PC-9 (cell line): Measurements from ENCODE around the gene GPC1.

ENCODE experiments used
- EZH2 ChIP-seq: fragments of 200-600 bp; sonication (generic); IDR thresholded peaks from 2 replicates; pipeline ENCODE4 v1.8.0; 2017; ENCODE audit warnings: antibody characterized with exemption, low read depth
- TF ChIP-seq, protein P1 (sequence below): fragments of 200-600 bp; sonication (generic); conservative IDR thresholded peaks from 2 replicates; pipeline ENCODE4 v1.6.1; 2017; ENCODE audit warnings: mixed run types, antibody characterized with exemption, mild to moderate bottlenecking, moderate library complexity

DNA sequence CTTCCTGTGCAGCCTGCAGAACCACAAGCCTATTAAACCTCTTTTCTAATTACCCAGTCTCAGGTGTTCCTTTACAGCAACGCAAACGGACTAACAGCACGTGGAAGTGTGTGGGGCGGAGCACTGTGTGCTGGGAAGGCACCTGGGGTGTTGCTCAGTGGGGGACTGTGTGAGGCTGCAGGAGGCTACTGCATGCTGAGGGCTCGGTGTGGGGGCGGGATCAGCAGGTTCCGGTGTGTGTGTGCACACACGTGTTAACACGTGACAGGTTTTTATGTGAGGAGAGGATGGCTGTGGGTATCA, 63.4 kb downstream of the GPC1 start:
- TF ChIP-seq, protein P1, sequence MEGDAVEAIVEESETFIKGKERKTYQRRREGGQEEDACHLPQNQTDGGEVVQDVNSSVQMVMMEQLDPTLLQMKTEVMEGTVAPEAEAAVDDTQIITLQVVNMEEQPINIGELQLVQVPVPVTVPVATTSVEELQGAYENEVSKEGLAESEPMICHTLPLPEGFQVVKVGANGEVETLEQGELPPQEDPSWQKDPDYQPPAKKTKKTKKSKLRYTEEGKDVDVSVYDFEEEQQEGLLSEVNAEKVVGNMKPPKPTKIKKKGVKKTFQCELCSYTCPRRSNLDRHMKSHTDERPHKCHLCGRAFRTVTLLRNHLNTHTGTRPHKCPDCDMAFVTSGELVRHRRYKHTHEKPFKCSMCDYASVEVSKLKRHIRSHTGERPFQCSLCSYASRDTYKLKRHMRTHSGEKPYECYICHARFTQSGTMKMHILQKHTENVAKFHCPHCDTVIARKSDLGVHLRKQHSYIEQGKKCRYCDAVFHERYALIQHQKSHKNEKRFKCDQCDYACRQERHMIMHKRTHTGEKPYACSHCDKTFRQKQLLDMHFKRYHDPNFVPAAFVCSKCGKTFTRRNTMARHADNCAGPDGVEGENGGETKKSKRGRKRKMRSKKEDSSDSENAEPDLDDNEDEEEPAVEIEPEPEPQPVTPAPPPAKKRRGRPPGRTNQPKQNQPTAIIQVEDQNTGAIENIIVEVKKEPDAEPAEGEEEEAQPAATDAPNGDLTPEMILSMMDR, result no peak
- no peak for TF ChIP-seq EZH2
